ENCODE data around the gene GALNS.

The GALNS gene

GRCh38 chr16:88880226-88881006 is 23.7 kb upstream of the GALNS start:
- H3K36me3 ChIP-seq (ENCODE audit: control insufficient read depth in 2 of 2, insufficient read depth in 2 of 2, low read length in 2 of 2) = no peaks in the 10 kb centered on the region
- no peaks in the 10 kb centered on the region for H3K9me3 ChIP-seq (ENCODE audit: control insufficient read depth in 2 of 2, low read length in 2 of 2)
- no peak overlapping the region for H3K4me3 ChIP-seq (ENCODE audit: low read length in 2 of 2)
- H3K4me1 ChIP-seq (ENCODE audit: control insufficient read depth, insufficient read depth, low read length) = no peaks in the 10 kb centered on the region
- H3K27ac ChIP-seq (ENCODE audit: low read length) = no peak overlapping the region
- H3K27me3 ChIP-seq (ENCODE audit: control insufficient read depth in 1 of 2, insufficient read depth in 2 of 2, low read length in 2 of 2) = peaks cover 3 to 11% of the 10 kb centered on the region in 2 donors
- H3K9ac ChIP-seq (ENCODE audit: low read length in 2 of 2) = no peak overlapping the region

GRCh38 chr16:88879788-88880055 is 23.0 kb upstream of the GALNS start:
- no peaks in the 10 kb centered on the region for H3K9me3 ChIP-seq (ENCODE audit: control insufficient read depth in 2 of 2, low read length in 2 of 2)
- H3K36me3 ChIP-seq (ENCODE audit: control insufficient read depth in 2 of 2, insufficient read depth in 2 of 2, low read length in 2 of 2) = no peaks in the 10 kb centered on the region
- H3K27ac ChIP-seq (ENCODE audit: low read length) = no peak overlapping the region
- H3K27me3 ChIP-seq (ENCODE audit: control insufficient read depth in 1 of 2, insufficient read depth in 2 of 2, low read length in 2 of 2) = peaks cover 3 to 11% of the 10 kb centered on the region in 2 donors
- no peaks in the 10 kb centered on the region for H3K4me1 ChIP-seq (ENCODE audit: control insufficient read depth, insufficient read depth, low read length)
- H3K4me3 ChIP-seq (ENCODE audit: low read length in 2 of 2) = no peak overlapping the region
- H3K9ac ChIP-seq (ENCODE audit: low read length in 2 of 2) = no peak overlapping the region

GRCh38 chr16:88878967-88879787 is 22.4 kb upstream of the GALNS start:
- Histone ChIP-seq H3K9ac (ENCODE audit: low read length in 2 of 2) (no peak overlapping the region), H3K4me1 (ENCODE audit: control insufficient read depth, insufficient read depth, low read length) (no peaks in the 10 kb centered on the region), H3K4me3 (ENCODE audit: low read length in 2 of 2) (no peak overlapping the region), H3K9me3 (ENCODE audit: control insufficient read depth in 2 of 2, low read length in 2 of 2) (no peaks in the 10 kb centered on the region), H3K27ac (ENCODE audit: low read length) (no peak overlapping the region), H3K36me3 (ENCODE audit: control insufficient read depth in 2 of 2, insufficient read depth in 2 of 2, low read length in 2 of 2) (no peaks in the 10 kb centered on the region), H3K27me3 (ENCODE audit: control insufficient read depth in 1 of 2, insufficient read depth in 2 of 2, low read length in 2 of 2) (peaks cover 3 to 11% of the 10 kb centered on the region in 2 donors)

GRCh38 chr16:88878356-88878755 is 21.6 kb upstream of the GALNS start:
- Histone ChIP-seq H3K9me3 (ENCODE audit: control insufficient read depth in 2 of 2, low read length in 2 of 2) (no peaks in the 10 kb centered on the region), H3K4me1 (ENCODE audit: control insufficient read depth, insufficient read depth, low read length) (no peaks in the 10 kb centered on the region), H3K36me3 (ENCODE audit: control insufficient read depth in 2 of 2, insufficient read depth in 2 of 2, low read length in 2 of 2) (no peaks in the 10 kb centered on the region), H3K9ac (ENCODE audit: low read length in 2 of 2) (no peak overlapping the region), H3K4me3 (ENCODE audit: low read length in 2 of 2) (no peak overlapping the region), H3K27me3 (ENCODE audit: control insufficient read depth in 1 of 2, insufficient read depth in 2 of 2, low read length in 2 of 2) (peaks cover 3 to 11% of the 10 kb centered on the region in 2 donors), H3K27ac (ENCODE audit: low read length) (no peak overlapping the region)

- no peaks in the 10 kb centered on the region for H3K4me1 ChIP-seq (ENCODE audit: control insufficient read depth, insufficient read depth, low read length)
- no peaks in the 10 kb centered on the region for H3K36me3 ChIP-seq (ENCODE audit: control insufficient read depth in 2 of 2, insufficient read depth in 2 of 2, low read length in 2 of 2)
- peaks cover 3 to 11% of the 10 kb centered on the region in 2 donors for H3K27me3 ChIP-seq (ENCODE audit: control insufficient read depth in 1 of 2, insufficient read depth in 2 of 2, low read length in 2 of 2)
Measured at GRCh38 chr16:88877564-88878289, 21.0 kb upstream of the GALNS start.

GRCh38 chr16:88876942-88877526 is 20.3 kb upstream of the GALNS start:
- Histone ChIP-seq H3K4me1 (ENCODE audit: control insufficient read depth, insufficient read depth, low read length) (no peaks in the 10 kb centered on the region), H3K27ac (ENCODE audit: low read length) (no peak overlapping the region), H3K9ac (ENCODE audit: low read length in 2 of 2) (no peak overlapping the region), H3K9me3 (ENCODE audit: control insufficient read depth in 2 of 2, low read length in 2 of 2) (no peaks in the 10 kb centered on the region), H3K36me3 (ENCODE audit: control insufficient read depth in 2 of 2, insufficient read depth in 2 of 2, low read length in 2 of 2) (no peaks in the 10 kb centered on the region), H3K27me3 (ENCODE audit: control insufficient read depth in 1 of 2, insufficient read depth in 2 of 2, low read length in 2 of 2) (peaks cover 3 to 11% of the 10 kb centered on the region in 2 donors), H3K4me3 (ENCODE audit: low read length in 2 of 2) (no peak overlapping the region)

More at GRCh38 chr16:88877564-88878289, 21.0 kb upstream of the GALNS start:
- H3K4me3 ChIP-seq (ENCODE audit: low read length in 2 of 2) = no peak overlapping the region
- no peaks in the 10 kb centered on the region for H3K9me3 ChIP-seq (ENCODE audit: control insufficient read depth in 2 of 2, low read length in 2 of 2)
- H3K27ac ChIP-seq (ENCODE audit: low read length) = no peak overlapping the region
- no peak overlapping the region for H3K9ac ChIP-seq (ENCODE audit: low read length in 2 of 2)

- Histone ChIP-seq H3K4me1 (ENCODE audit: control insufficient read depth, insufficient read depth, low read length) (peaks cover 2% of the 10 kb centered on the region), H3K27me3 (ENCODE audit: control insufficient read depth in 1 of 2, insufficient read depth in 2 of 2, low read length in 2 of 2) (peaks cover 10 to 11% of the 10 kb centered on the region in 2 donors), H3K27ac (ENCODE audit: low read length) (no peak overlapping the region), H3K9me3 (ENCODE audit: control insufficient read depth in 2 of 2, low read length in 2 of 2) (no peaks in the 10 kb centered on the region), H3K36me3 (ENCODE audit: control insufficient read depth in 2 of 2, insufficient read depth in 2 of 2, low read length in 2 of 2) (no peaks in the 10 kb centered on the region), H3K9ac (ENCODE audit: low read length in 2 of 2) (no peak overlapping the region), H3K4me3 (ENCODE audit: low read length in 2 of 2) (no peak overlapping the region)
Measured at GRCh38 chr16:88875703-88876234, 19.0 kb upstream of the GALNS start.

- no peaks in the 10 kb centered on the region for H3K9me3 ChIP-seq (ENCODE audit: control insufficient read depth in 2 of 2, low read length in 2 of 2)
- H3K36me3 ChIP-seq (ENCODE audit: control insufficient read depth in 2 of 2, insufficient read depth in 2 of 2, low read length in 2 of 2) = no peaks in the 10 kb centered on the region
- H3K27me3 ChIP-seq (ENCODE audit: control insufficient read depth in 1 of 2, insufficient read depth in 2 of 2, low read length in 2 of 2) = peaks cover 6 to 11% of the 10 kb centered on the region in 2 donors
- H3K4me1 ChIP-seq (ENCODE audit: control insufficient read depth, insufficient read depth, low read length) = peaks cover 2% of the 10 kb centered on the region
- no peak overlapping the region for H3K27ac ChIP-seq (ENCODE audit: low read length)
- H3K9ac ChIP-seq (ENCODE audit: low read length in 2 of 2) = no peak overlapping the region
- H3K4me3 ChIP-seq (ENCODE audit: low read length in 2 of 2) = no peak overlapping the region
Measured at GRCh38 chr16:88874938-88875599, 18.3 kb upstream of the GALNS start.

- no peaks in the 10 kb centered on the region for H3K9me3 ChIP-seq (ENCODE audit: control insufficient read depth in 2 of 2, low read length in 2 of 2)
- no peak overlapping the region for H3K4me3 ChIP-seq (ENCODE audit: low read length in 2 of 2)
- H3K4me1 ChIP-seq (ENCODE audit: control insufficient read depth, insufficient read depth, low read length) = peaks cover 2% of the 10 kb centered on the region
- no peak overlapping the region for H3K27ac ChIP-seq (ENCODE audit: low read length)
- H3K36me3 ChIP-seq (ENCODE audit: control insufficient read depth in 2 of 2, insufficient read depth in 2 of 2, low read length in 2 of 2) = no peaks in the 10 kb centered on the region
- no peak overlapping the region for H3K9ac ChIP-seq (ENCODE audit: low read length in 2 of 2)
- peaks cover 3 to 11% of the 10 kb centered on the region in 2 donors for H3K27me3 ChIP-seq (ENCODE audit: control insufficient read depth in 1 of 2, insufficient read depth in 2 of 2, low read length in 2 of 2)
Measured at GRCh38 chr16:88872650-88873331, 16.0 kb upstream of the GALNS start.
